SK-N-SH treated with all-trans-retinoic acid at 6 μM for 48 hours (cell line): ENCODE measurements around the gene CACNA2D2.

ENCODE experiments used
- ATAC-seq: fragments of 200-7000 bp; cut with Tn5 transposase; 3 replicates; pipeline ENCODE4 v1.9.1; 2020; ENCODE audit warnings: mild to moderate bottlenecking, moderate library complexity
- ARNTL ChIP-seq: fragments of 450-650 bp; formaldehyde crosslinking; IDR thresholded peaks from 2 replicates; pipeline ENCODE4 v1.5.0; 2020; ENCODE audit warnings: low read depth, mild to moderate bottlenecking, moderate library complexity, borderline replicate concordance
- CSDC2 ChIP-seq: fragments of 250-450 bp; sonication (Bioruptor Pico); IDR thresholded peaks from 2 replicates; pipeline ENCODE4 v1.5.0; 2020; ENCODE audit warnings: mild to moderate bottlenecking, moderate library complexity
- CSRNP3 ChIP-seq: fragments of 250-450 bp; sonication (Bioruptor Pico); IDR thresholded peaks from 2 replicates; pipeline ENCODE4 v1.5.1; 2021; ENCODE audit warnings: mild to moderate bottlenecking, moderate library complexity
- ESRRG ChIP-seq: fragments of 250-450 bp; sonication (Bioruptor Pico); IDR thresholded peaks from 2 replicates; pipeline ENCODE4 v1.6.1; 2021; ENCODE audit warnings: mild to moderate bottlenecking
- GLIS3 ChIP-seq: fragments of 250-450 bp; sonication (Bioruptor Pico); IDR thresholded peaks from 2 replicates; pipeline ENCODE4 v1.5.0; 2020; ENCODE audit warnings: mild to moderate bottlenecking, moderate library complexity
- ISL1 ChIP-seq: fragments of 250-450 bp; sonication (Bioruptor Pico); IDR thresholded peaks from 2 replicates; pipeline ENCODE4 v2.1.2; 2022; ENCODE audit warnings: mild to moderate bottlenecking, moderate library complexity
- OSR1 ChIP-seq: fragments of 250-450 bp; sonication (Bioruptor Pico); IDR thresholded peaks from 2 replicates; pipeline ENCODE4 v1.8.0; 2022; ENCODE audit warnings: moderate library complexity, mild to moderate bottlenecking, inconsistent platforms
- PATZ1 ChIP-seq: fragments of 250-450 bp; sonication (Bioruptor Pico); IDR thresholded peaks from 2 replicates; pipeline ENCODE4 v1.8.0; 2020; ENCODE audit warnings: mild to moderate bottlenecking, moderate library complexity, borderline replicate concordance
- PPARA ChIP-seq: fragments of 250-450 bp; sonication (Bioruptor Pico); IDR thresholded peaks from 2 replicates; pipeline ENCODE4 v1.5.0; 2020; ENCODE audit warnings: mild to moderate bottlenecking, borderline replicate concordance
- SNAI2 ChIP-seq: fragments of 250-450 bp; sonication (Bioruptor Pico); IDR thresholded peaks from 2 replicates; pipeline ENCODE4 v1.5.0; 2020; ENCODE audit warnings: mild to moderate bottlenecking, moderate library complexity
- TOX ChIP-seq: fragments of 250-450 bp; sonication (Bioruptor Pico); IDR thresholded peaks from 2 replicates; pipeline ENCODE4 v1.8.0; 2021; ENCODE audit warnings: mild to moderate bottlenecking, moderate library complexity, borderline replicate concordance
- ZC3H10 ChIP-seq: fragments of 250-450 bp; sonication (Bioruptor Pico); IDR thresholded peaks from 2 replicates; pipeline ENCODE4 v1.5.1; 2021; ENCODE audit warnings: mild to moderate bottlenecking, moderate library complexity
- ZFP3 ChIP-seq: fragments of 250-450 bp; sonication (Bioruptor Pico); IDR thresholded peaks from 2 replicates; pipeline ENCODE4 v1.5.0; 2020; ENCODE audit warnings: mild to moderate bottlenecking, moderate library complexity
- ZFP30 ChIP-seq: fragments of 450-650 bp; formaldehyde crosslinking; IDR thresholded peaks from 2 replicates; pipeline ENCODE4 v1.5.0; 2022; ENCODE audit warnings: mild to moderate bottlenecking, moderate library complexity
- ZNF565 ChIP-seq: fragments of 450-650 bp; formaldehyde crosslinking; conservative IDR thresholded peaks from 2 replicates; pipeline ENCODE4 v1.5.0; 2020; ENCODE audit warnings: low read depth, mild to moderate bottlenecking, moderate library complexity
- ZNF70 ChIP-seq: fragments of 450-650 bp; formaldehyde crosslinking; IDR thresholded peaks from 2 replicates; pipeline ENCODE4 v1.5.0; 2020; ENCODE audit warnings: mild to moderate bottlenecking, moderate library complexity
- ZNF8 ChIP-seq: fragments of 450-650 bp; formaldehyde crosslinking; IDR thresholded peaks from 2 replicates; pipeline ENCODE4 v1.5.0; 2020; ENCODE audit warnings: mild to moderate bottlenecking, moderate library complexity
- TF ChIP-seq, protein P1 (sequence below): fragments of 250-450 bp; sonication (Bioruptor Pico); IDR thresholded peaks from 2 replicates; pipeline ENCODE4 v1.5.1; 2020; ENCODE audit warnings: low read depth, mild to moderate bottlenecking, moderate library complexity
- TF ChIP-seq, protein P2 (sequence below): fragments of 250-450 bp; sonication (Bioruptor Pico); IDR thresholded peaks from 2 replicates; pipeline ENCODE4 v1.5.0; 2020; ENCODE audit warnings: mild to moderate bottlenecking, moderate library complexity
- TF ChIP-seq, protein P3 (sequence below): fragments of 250-450 bp; sonication (Bioruptor Pico); IDR thresholded peaks from 2 replicates; pipeline ENCODE4 v1.8.0; 2021; ENCODE audit warnings: low read depth, mild to moderate bottlenecking, moderate library complexity, borderline replicate concordance

The CACNA2D2 gene

GRCh38 chr3:50551681-50552435, 48.4 kb upstream of the CACNA2D2 start:
- TF ChIP-seq ZFP30: no peak
- no peak for TF ChIP-seq PATZ1 (CRISPR knock-in tag)
- no peak for TF ChIP-seq ZNF565 (CRISPR knock-in tag)
- TF ChIP-seq, protein P1, sequence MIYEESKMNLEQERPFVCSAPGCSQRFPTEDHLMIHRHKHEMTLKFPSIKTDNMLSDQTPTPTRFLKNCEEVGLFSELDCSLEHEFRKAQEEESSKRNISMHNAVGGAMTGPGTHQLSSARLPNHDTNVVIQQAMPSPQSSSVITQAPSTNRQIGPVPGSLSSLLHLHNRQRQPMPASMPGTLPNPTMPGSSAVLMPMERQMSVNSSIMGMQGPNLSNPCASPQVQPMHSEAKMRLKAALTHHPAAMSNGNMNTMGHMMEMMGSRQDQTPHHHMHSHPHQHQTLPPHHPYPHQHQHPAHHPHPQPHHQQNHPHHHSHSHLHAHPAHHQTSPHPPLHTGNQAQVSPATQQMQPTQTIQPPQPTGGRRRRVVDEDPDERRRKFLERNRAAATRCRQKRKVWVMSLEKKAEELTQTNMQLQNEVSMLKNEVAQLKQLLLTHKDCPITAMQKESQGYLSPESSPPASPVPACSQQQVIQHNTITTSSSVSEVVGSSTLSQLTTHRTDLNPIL (CRISPR knock-in tag): no peak
- TF ChIP-seq TOX (CRISPR knock-in tag): no peak
- TF ChIP-seq GLIS3: no peak
- no peak for TF ChIP-seq CSRNP3 (CRISPR knock-in tag)
- no peak for TF ChIP-seq OSR1 (CRISPR knock-in tag)
- no peak for TF ChIP-seq ZNF8 (CRISPR knock-in tag)
- no peak for TF ChIP-seq ISL1 (CRISPR knock-in tag)
- no peak for TF ChIP-seq ZFP3
- no peak for TF ChIP-seq PPARA (CRISPR knock-in tag)
- no peak for ATAC-seq

DNA sequence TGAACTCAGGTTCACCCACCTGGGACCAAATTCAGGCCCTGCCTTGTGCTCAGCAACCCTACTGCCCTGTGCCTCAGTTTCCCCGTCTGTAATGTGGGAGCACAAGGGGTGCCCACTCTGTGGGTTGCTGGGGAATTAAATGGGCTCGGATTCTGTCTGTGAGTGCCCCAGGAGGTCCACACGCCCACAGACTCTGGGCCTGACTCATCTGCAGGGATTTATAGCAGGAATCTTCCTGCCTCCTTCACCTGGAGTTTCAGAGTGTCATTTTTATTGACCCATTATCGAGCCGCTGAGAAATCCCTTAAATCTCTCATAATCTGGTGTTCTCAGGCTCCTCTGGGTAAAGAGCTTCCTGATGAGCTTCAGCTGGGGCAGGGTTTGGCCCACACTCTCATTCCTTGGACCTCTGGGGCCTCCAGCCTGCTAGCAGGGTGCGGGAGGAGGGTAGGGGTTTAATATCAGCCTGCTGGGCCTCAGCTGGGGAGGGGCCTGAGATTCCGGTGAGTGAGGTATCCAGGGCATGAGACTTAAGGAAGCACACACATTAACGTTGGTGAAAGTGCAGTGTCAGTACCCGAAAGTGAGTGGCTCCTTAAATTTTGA, 47.7 kb upstream of the CACNA2D2 start:
- no peak for ATAC-seq
- TF ChIP-seq SNAI2 (CRISPR knock-in tag) (no peak), ARNTL (CRISPR knock-in tag) (no peak), TOX (CRISPR knock-in tag) (no peak), ESRRG (CRISPR knock-in tag) (no peak), ZFP3 (no peak), ZFP30 (no peak), CSDC2 (CRISPR knock-in tag) (no peak), ZNF565 (CRISPR knock-in tag) (no peak), ZNF70 (no peak), GLIS3 (no peak), ISL1 (CRISPR knock-in tag) (no peak), PATZ1 (CRISPR knock-in tag) (no peak), OSR1 (CRISPR knock-in tag) (no peak), PPARA (CRISPR knock-in tag) (no peak), ZC3H10 (CRISPR knock-in tag) (no peak), ZNF8 (CRISPR knock-in tag) (no peak)
- TF ChIP-seq, protein P1 (CRISPR knock-in tag): no peak
- TF ChIP-seq, protein P2, sequence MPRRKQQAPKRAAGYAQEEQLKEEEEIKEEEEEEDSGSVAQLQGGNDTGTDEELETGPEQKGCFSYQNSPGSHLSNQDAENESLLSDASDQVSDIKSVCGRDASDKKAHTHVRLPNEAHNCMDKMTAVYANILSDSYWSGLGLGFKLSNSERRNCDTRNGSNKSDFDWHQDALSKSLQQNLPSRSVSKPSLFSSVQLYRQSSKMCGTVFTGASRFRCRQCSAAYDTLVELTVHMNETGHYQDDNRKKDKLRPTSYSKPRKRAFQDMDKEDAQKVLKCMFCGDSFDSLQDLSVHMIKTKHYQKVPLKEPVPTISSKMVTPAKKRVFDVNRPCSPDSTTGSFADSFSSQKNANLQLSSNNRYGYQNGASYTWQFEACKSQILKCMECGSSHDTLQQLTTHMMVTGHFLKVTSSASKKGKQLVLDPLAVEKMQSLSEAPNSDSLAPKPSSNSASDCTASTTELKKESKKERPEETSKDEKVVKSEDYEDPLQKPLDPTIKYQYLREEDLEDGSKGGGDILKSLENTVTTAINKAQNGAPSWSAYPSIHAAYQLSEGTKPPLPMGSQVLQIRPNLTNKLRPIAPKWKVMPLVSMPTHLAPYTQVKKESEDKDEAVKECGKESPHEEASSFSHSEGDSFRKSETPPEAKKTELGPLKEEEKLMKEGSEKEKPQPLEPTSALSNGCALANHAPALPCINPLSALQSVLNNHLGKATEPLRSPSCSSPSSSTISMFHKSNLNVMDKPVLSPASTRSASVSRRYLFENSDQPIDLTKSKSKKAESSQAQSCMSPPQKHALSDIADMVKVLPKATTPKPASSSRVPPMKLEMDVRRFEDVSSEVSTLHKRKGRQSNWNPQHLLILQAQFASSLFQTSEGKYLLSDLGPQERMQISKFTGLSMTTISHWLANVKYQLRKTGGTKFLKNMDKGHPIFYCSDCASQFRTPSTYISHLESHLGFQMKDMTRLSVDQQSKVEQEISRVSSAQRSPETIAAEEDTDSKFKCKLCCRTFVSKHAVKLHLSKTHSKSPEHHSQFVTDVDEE (CRISPR knock-in tag): no peak
- TF ChIP-seq, protein P3, sequence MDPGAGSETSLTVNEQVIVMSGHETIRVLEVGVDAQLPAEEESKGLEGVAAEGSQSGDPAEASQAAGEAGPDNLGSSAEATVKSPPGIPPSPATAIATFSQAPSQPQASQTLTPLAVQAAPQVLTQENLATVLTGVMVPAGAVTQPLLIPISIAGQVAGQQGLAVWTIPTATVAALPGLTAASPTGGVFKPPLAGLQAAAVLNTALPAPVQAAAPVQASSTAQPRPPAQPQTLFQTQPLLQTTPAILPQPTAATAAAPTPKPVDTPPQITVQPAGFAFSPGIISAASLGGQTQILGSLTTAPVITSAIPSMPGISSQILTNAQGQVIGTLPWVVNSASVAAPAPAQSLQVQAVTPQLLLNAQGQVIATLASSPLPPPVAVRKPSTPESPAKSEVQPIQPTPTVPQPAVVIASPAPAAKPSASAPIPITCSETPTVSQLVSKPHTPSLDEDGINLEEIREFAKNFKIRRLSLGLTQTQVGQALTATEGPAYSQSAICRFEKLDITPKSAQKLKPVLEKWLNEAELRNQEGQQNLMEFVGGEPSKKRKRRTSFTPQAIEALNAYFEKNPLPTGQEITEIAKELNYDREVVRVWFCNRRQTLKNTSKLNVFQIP (CRISPR knock-in tag): no peak
